ENCODE results near the gene SYT4. TPM values are rescaled to one million over a fixed set of nuclear protein-coding genes. Genes with fewer than 3 reads are reported as not detected.

Gene SYT4
- polyA plus RNA-seq, 1 donor (not counting 4 experiments of a cell fraction or from before 2014, with no cell fraction given) = not detected

DNA sequence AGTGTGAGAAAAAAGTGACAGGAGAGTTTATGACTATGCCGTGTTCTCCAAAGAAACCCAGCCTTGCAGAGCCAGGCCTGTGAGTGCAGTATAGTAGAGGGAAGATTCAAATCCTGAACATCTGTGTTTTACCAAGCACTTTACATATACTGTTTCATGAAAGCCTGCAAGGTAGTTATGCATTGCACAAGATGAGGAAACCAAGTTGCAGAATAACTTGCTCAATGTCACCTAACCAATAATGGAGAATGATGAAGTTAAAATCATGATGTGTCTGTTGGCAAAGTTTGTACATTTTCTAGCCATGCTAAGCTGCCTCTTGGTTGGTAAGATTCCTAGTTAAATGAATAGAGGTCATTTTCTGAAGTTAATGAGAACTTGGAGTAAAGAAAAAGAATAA lies 29.3 kb downstream of the SYT4 start:
- no peak overlapping the region for H3K4me2 ChIP-seq (ENCODE audit: control insufficient read depth, extremely low read depth, insufficient read depth, low read depth, low read length)
- DNase-seq (ENCODE audit: low read depth, low spot score) (no peak), FAIRE-seq (no peak)
- no peak overlapping the region for H3K27ac ChIP-seq (ENCODE audit: control insufficient read depth, insufficient read depth, low read length)
- no peaks in the 10 kb centered on the region for H3K27me3 ChIP-seq (ENCODE audit: control insufficient read depth, extremely low read depth, insufficient read depth, low read length)
- no peak overlapping the region for H2AFZ ChIP-seq (ENCODE audit: control insufficient read depth, low read length)
- no peaks in the 10 kb centered on the region for H3K9me1 ChIP-seq (ENCODE audit: control insufficient read depth, extremely low read depth, insufficient read depth, low read length)
- H3K4me3 ChIP-seq (ENCODE audit: control insufficient read depth in 2 of 3, extremely low read depth in 1 of 3, insufficient read depth in 2 of 3, low read depth in 1 of 3, low read length in 3 of 3) = no peak overlapping the region
- no peak for TF ChIP-seq EZH2 (IDR thresholded peaks at IDR 0.05; ENCODE audit: low read length)
- TF ChIP-seq, protein P1, sequence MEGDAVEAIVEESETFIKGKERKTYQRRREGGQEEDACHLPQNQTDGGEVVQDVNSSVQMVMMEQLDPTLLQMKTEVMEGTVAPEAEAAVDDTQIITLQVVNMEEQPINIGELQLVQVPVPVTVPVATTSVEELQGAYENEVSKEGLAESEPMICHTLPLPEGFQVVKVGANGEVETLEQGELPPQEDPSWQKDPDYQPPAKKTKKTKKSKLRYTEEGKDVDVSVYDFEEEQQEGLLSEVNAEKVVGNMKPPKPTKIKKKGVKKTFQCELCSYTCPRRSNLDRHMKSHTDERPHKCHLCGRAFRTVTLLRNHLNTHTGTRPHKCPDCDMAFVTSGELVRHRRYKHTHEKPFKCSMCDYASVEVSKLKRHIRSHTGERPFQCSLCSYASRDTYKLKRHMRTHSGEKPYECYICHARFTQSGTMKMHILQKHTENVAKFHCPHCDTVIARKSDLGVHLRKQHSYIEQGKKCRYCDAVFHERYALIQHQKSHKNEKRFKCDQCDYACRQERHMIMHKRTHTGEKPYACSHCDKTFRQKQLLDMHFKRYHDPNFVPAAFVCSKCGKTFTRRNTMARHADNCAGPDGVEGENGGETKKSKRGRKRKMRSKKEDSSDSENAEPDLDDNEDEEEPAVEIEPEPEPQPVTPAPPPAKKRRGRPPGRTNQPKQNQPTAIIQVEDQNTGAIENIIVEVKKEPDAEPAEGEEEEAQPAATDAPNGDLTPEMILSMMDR (optimal IDR thresholded peaks at IDR 0.05 in 1 of 3, IDR thresholded peaks at IDR 0.05 in 1 of 3, conservative IDR thresholded peaks at IDR 0.05 in 1 of 3; ENCODE audit: extremely low read depth in 1 of 3, insufficient read depth in 2 of 3, low read length in 3 of 3) = no peak
- H3K4me1 ChIP-seq (ENCODE audit: control insufficient read depth, extremely low read depth, insufficient read depth, low read length) = no peaks in the 10 kb centered on the region
- dilution Hi-C loops (cut with MboI; ENCODE audit: extremely low pct_ligation_motif_present, low sequenced_read_pairs) = no loop called here
- no peak overlapping the region for H3K9ac ChIP-seq (ENCODE audit: control insufficient read depth, extremely low read depth, insufficient read depth, low read length)
- H4K20me1 ChIP-seq (ENCODE audit: control insufficient read depth, extremely low read depth, insufficient read depth, low read length) = no peaks in the 10 kb centered on the region
- H3K79me2 ChIP-seq (ENCODE audit: control insufficient read depth, insufficient read depth, low read length) = no peaks in the 10 kb centered on the region
- H3K36me3 ChIP-seq (ENCODE audit: control insufficient read depth in 2 of 2, extremely low read depth in 1 of 2, insufficient read depth in 2 of 2, low read length in 2 of 2) = no peaks in the 10 kb centered on the region
- no peaks in the 10 kb centered on the region for H3K9me3 ChIP-seq (ENCODE audit: control insufficient read depth, low read depth, low read length)

DNA sequence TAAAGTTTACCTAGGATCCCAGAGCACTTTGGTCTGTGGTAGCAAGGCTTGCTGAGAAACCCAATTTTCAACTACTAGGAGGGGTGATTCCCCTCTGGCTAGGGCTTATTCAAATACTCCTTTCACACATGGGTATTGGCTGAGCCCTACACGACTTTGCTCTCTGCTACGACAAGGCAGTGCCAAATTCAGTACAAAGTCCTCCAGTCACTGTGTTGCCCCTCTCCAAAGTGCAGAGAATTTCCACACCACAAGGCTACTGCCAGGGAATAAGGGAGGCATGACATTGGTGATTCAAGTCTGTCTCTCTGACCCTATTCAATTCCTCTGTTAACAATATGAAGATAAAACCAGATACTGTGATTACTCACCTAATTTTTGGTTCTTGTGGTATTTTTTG lies 38.9 kb downstream of the SYT4 start:
- H3K4me3 ChIP-seq (ENCODE audit: control insufficient read depth in 2 of 3, extremely low read depth in 1 of 3, insufficient read depth in 2 of 3, low read depth in 1 of 3, low read length in 3 of 3) = no peak overlapping the region
- dilution Hi-C loops (cut with MboI; ENCODE audit: extremely low pct_ligation_motif_present, low sequenced_read_pairs) = no loop called here
- DNase-seq (ENCODE audit: low read depth, low spot score) (no peak), FAIRE-seq (no peak)
- no peak overlapping the region for H3K9ac ChIP-seq (ENCODE audit: control insufficient read depth, extremely low read depth, insufficient read depth, low read length)
- TF ChIP-seq, protein P1 (optimal IDR thresholded peaks at IDR 0.05 in 1 of 3, IDR thresholded peaks at IDR 0.05 in 1 of 3, conservative IDR thresholded peaks at IDR 0.05 in 1 of 3; ENCODE audit: extremely low read depth in 1 of 3, insufficient read depth in 2 of 3, low read length in 3 of 3) = no peak
- no peak for TF ChIP-seq EZH2 (IDR thresholded peaks at IDR 0.05; ENCODE audit: low read length)
- H3K4me2 ChIP-seq (ENCODE audit: control insufficient read depth, extremely low read depth, insufficient read depth, low read depth, low read length) = no peak overlapping the region
- no peaks in the 10 kb centered on the region for H3K79me2 ChIP-seq (ENCODE audit: control insufficient read depth, insufficient read depth, low read length)
- H3K9me3 ChIP-seq (ENCODE audit: control insufficient read depth, low read depth, low read length) = no peaks in the 10 kb centered on the region
- H3K27ac ChIP-seq (ENCODE audit: control insufficient read depth, insufficient read depth, low read length) = no peak overlapping the region
- H3K9me1 ChIP-seq (ENCODE audit: control insufficient read depth, extremely low read depth, insufficient read depth, low read length) = no peaks in the 10 kb centered on the region
- H3K27me3 ChIP-seq (ENCODE audit: control insufficient read depth, extremely low read depth, insufficient read depth, low read length) = no peaks in the 10 kb centered on the region
- no peaks in the 10 kb centered on the region for H4K20me1 ChIP-seq (ENCODE audit: control insufficient read depth, extremely low read depth, insufficient read depth, low read length)
- H3K36me3 ChIP-seq (ENCODE audit: control insufficient read depth in 2 of 2, extremely low read depth in 1 of 2, insufficient read depth in 2 of 2, low read length in 2 of 2) = no peaks in the 10 kb centered on the region
- no peaks in the 10 kb centered on the region for H3K4me1 ChIP-seq (ENCODE audit: control insufficient read depth, extremely low read depth, insufficient read depth, low read length)
- H2AFZ ChIP-seq (ENCODE audit: control insufficient read depth, low read length) = no peak overlapping the region

Data from keratinocyte (primary cell).